GM21447 (cell line): Measurements from ENCODE around the gene PRSS38.

Experiments used
- ATAC-seq: cut with Tn5 transposase; IDR thresholded peaks from one replicate; pipeline ENCODE4 v1.9.1; 2021; ENCODE audit not compliant: unreplicated experiment

PRSS38 gene

DNA sequence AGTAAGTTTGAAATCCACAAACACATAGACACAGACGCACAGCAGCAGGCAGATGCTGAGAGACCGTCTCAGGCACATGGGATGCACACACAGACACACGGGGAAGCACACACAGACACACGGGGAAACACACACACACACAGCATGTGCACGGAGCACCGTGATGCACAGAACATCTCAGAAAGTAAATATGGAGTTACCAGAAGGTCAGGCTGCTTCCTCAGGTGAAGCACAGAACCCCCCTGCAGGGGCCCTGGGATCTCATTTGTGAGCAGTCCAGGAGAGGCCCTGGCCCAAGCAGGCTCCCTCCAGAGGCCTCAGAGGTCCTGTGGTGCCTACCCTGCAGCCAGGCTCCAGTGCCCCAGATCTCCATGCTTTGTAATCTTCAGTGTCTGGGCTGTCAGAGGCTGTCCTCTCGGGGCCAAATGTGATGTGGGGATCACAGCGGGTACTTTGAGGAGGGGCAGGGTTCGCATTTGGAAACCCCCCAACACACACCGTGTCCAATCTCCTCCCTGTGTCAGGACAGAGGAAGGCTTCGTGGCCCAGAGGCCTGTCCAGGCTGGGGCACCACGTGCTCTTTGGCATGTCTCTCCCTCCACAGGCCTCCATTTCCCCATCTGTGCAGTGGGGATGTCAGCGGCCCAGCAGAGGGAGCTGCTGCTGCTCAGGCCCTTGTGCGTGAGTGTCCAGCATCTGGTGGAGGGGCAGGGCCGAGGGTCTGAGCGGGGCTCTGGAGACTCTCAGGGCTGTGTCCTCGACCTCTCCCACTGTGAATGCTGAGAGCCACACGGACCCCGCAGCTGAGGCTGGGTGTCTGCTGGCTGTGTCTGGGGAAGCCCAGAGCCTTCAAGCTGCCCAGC lies 23.0 kb upstream of the PRSS38 start:
- no peak for ATAC-seq

DNA sequence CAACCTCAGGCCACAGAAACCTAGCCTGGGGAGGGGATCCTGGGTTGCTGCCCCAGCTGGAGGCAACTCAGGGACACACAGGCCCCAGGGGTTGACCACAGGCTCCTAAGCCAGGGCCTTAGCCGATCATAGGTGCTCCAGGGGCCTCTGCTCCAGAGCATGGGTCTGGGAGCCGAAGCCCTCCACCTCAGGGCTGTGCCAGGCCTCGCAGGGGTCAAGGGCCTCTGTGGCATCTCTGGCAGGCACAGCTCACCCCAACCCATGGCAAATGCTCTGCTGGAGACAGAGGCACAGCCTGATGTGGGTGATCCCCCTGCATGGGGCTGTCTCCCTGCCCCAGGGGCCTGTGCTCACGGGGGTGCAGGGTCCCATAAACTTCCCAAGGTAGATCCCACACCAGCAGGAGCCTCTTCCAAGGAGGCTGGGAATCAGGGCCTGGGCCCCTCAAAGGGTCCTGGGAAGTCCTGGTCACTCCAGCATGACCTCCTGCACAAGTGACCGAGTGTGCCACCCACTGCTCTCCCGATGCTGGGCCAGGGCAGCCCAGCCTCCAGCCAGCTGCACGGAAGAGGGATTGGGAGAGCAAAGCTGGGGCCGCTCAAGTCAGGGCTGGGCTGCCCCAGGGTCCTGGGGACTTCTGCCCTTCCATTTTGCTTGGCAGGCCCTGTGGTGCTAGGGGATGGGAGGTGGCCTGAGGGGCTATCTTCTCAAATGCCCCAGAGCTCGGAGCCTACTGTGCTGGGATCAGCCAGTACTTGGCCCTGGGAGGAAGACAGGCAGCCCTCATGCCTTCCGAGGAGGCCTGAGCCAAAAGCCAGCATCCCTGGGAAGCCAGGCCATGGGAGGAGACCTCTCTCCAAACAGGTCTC lies 22.2 kb upstream of the PRSS38 start:
- ATAC-seq = no peak

DNA sequence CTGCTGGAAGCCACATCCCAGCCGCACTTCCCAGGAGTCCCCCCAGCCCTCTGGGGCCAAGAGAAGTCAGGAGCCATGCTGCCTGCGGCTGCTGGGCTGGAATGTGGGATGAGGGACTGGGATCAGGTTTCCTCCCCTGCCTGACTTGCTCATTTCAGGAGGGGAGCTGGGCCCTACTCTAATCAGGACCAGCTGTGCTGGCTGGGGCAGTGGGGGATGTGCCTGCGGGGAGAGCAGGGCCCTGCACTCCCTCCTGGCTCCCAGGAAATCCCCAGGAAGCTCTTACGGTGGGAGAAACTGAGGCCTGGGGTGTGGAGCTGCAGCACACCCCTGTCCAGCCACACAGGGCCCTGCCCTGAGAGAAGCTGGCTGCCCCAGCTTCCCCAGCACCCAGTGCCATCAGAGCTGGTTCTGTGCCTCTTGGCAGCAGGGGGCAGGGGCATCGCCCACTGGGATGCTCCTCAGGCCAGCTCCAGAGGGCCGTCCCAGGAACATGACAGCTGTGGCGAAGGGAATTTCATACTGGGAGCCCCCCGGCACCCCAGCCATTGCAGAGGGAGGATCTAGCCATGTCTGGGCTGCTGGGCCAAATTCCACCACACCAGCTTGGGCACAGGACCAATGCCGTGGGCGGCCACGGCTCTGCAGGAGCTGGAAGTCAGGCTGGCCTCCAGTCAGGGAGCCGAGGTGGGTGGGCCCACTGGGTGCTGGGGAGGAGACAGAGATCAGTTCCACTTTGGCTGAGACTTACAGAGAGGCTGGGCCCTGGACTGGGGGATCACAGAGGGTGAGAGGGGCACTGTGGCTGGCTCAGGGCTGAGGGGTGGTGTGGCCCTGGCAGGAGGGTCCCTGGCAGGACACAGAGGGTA lies 21.3 kb upstream of the PRSS38 start:
- ATAC-seq = no peak

- ATAC-seq = no peak
Observed at GRCh38 chr1:227794817-227795192, 20.7 kb upstream of the PRSS38 start.

- ATAC-seq = no peak
Observed at GRCh38 chr1:227795732-227796131, 19.7 kb upstream of the PRSS38 start.

DNA sequence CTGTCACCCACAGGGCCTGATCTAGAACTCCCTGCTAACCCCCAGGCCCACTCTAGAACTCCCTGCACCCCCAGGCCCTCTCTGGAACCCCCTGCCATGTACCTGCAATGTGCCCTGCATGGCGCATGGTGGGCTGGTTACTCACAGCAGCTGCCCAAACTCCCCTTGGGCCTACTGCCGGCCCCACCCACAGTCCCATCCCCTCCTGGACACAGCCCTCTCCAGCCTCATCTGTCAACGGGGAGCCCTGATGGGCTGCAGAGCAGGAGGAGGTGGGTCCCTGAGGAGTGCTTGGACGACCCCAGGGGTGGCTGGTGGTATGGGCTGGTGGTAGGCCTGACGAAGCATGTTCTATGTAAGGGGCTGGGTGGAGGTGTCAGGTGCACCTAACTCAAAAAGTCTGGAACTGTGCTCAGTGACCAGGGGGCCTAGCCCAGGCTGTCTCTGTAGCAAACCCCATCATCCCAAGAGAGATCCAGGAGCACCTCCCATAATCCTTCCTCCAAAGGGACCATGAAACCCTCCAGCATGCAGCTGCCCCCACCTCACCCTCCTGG lies 19.0 kb upstream of the PRSS38 start:
- no peak for ATAC-seq

- ATAC-seq = no peak
Observed at GRCh38 chr1:227797144-227797543, 18.3 kb upstream of the PRSS38 start.

- no peak for ATAC-seq
Observed at GRCh38 chr1:227797625-227798024, 17.9 kb upstream of the PRSS38 start.

- no peak for ATAC-seq
Observed at GRCh38 chr1:227798078-227798802, 17.2 kb upstream of the PRSS38 start.

- no peak for ATAC-seq
Observed at GRCh38 chr1:227799756-227800155, 15.7 kb upstream of the PRSS38 start.

DNA sequence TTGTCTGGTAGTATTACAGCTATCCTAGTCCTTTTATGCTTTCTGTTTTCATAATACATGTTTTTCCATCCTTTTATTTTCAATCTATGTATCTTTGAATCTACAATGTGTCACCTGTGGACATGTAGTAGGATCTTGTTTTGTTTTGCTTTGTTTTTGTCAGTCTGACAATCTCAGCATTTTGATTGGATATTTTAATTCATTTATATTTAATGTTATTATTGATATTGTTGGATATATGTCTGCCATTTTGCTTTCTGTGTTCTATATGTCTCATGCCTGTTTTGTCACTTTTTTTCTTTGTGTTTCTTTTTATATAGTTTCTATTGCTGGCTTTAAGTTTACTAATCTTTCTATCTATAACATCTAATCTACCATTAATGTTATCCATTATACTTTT lies 11.5 kb upstream of the PRSS38 start:
- no peak for ATAC-seq

GRCh38 chr1:227805606-227806197 lies 9.8 kb upstream of the PRSS38 start:
- ATAC-seq = no peak

GRCh38 chr1:227808566-227808965 lies 6.9 kb upstream of the PRSS38 start:
- ATAC-seq = no peak

DNA sequence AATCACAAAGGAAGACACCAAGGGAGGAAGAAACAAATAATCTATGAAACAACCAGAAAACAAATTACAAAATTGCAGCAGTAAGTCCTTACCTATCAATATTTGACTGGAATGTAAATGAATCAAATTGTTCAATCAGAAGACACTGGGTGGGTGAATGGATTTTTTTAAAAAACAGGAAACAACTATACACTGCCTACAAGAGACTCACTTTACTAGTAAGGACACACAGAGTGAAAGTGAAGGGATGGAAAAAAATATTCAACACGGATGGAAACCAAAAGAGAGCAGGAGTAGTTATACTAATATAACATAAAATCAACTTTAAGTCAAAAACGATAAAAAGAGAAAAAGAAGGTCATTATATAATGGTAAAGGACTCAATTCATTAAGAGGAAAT lies 6.4 kb upstream of the PRSS38 start:
- no peak for ATAC-seq

DNA sequence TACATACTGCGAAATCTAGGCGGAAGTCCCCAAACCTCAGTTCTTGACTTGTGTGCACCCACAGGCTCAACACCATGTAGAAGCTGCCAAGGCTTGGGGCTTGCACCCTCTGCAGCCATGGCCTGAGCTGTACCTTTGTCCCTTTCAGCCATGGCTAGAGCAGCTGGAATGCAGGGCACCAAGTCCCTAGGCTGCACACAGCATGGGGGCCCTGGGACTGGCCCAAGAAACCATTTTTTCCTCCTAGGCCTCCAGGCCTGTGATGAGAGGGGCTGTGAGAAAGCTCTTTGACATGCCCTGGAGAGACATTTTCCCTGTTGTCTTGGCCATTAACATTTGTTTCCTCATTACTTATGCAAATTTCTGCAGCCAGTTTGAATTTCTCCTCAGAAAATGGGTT lies 1.5 kb upstream of the PRSS38 start:
- no peak for ATAC-seq

DNA sequence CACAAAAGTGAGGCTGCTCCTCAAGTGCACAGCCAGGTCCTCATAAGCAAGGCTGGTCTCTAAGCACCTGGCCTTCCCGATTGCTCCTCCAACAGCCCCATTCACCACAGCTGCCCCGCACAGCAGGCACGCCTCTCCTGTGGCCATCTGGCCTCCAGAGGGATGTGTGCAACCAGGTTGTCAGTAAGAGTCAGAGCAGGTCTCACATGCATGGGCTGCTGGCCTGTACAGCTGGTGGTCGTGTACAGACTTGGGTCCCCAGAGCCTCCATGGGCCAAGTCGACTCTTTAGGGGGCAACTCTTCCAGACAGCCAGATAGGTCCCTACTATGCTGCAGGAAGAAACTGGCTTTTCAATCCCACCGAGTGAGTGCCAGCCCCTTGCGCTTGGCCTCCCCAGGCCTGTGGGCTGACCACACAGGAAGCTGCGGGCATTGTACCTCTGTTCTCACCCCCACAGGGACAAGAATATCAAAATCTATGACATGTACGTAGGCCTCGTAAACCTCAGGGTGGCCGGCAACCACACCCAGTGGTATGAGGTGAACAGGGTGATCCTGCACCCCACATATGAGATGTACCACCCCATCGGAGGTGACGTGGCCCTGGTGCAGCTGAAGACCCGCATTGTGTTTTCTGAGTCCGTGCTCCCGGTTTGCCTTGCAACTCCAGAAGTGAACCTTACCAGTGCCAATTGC lies 1.4 kb downstream of the PRSS38 start:
- no peak for ATAC-seq

- no peak for ATAC-seq
Observed at GRCh38 chr1:227823537-227823936, 8.1 kb downstream of the PRSS38 start.

DNA sequence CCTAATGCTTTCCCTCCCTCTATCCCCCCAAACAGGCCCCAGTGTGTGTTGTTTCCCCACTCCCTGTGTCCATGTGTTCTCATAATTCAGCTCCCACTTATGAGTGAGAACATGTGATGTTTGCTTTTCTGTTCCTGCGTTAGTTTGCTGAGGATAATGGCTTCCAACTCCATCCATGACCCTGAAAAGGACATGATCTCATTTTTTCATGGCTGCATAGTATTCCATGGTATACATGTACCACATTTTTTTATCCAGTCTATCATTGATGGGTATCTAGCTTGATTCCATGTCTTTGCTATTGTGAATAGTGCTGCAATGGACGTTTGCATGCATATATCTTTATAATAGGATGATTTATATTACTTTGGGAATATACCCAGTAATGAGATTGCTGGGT lies 8.7 kb downstream of the PRSS38 start:
- no peak for ATAC-seq

GRCh38 chr1:227828786-227829185 lies 13.3 kb downstream of the PRSS38 start:
- ATAC-seq = no peak
